Measurements from ENCODE around the gene CCDC171.

DNA sequence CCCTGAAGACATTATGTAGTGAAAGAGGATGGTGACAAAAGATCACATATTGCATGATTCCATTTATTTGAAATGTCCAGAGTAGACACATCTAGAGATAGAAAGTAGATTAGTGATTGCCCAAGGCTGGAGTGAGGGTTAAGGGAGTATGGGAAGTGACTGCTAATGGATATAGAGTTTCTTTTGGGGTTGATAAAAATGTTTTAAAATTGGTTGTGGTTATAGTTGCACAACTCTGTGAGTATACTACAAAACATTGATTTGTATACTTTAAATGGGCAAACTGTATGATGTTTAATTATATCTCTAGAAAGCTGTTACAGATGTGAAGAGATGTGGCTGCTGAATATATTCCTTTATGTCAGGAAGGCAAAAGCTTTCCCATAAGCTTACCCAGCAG is 202.8 kb downstream of the CCDC171 start:
- TF ChIP-seq EZH2phosphoT487 (IDR thresholded peaks at IDR 0.05; ENCODE audit: unreplicated experiment) (no peak), POLR2AphosphoS5 (IDR thresholded peaks at IDR 0.05; ENCODE audit: low read depth) (no peak), JUNB (IDR thresholded peaks at IDR 0.05; ENCODE audit: unreplicated experiment) (no peak), ZNF331 (CRISPR knock-in tag; IDR thresholded peaks at IDR 0.05; ENCODE audit: low read depth) (no peak), EZH2 (IDR thresholded peaks at IDR 0.05; ENCODE audit: low read depth, unreplicated experiment) (no peak), CREB1 (CRISPR knock-in tag; IDR thresholded peaks at IDR 0.05; ENCODE audit: low read depth) (no peak)
- TF ChIP-seq, protein P1, sequence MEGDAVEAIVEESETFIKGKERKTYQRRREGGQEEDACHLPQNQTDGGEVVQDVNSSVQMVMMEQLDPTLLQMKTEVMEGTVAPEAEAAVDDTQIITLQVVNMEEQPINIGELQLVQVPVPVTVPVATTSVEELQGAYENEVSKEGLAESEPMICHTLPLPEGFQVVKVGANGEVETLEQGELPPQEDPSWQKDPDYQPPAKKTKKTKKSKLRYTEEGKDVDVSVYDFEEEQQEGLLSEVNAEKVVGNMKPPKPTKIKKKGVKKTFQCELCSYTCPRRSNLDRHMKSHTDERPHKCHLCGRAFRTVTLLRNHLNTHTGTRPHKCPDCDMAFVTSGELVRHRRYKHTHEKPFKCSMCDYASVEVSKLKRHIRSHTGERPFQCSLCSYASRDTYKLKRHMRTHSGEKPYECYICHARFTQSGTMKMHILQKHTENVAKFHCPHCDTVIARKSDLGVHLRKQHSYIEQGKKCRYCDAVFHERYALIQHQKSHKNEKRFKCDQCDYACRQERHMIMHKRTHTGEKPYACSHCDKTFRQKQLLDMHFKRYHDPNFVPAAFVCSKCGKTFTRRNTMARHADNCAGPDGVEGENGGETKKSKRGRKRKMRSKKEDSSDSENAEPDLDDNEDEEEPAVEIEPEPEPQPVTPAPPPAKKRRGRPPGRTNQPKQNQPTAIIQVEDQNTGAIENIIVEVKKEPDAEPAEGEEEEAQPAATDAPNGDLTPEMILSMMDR (conservative IDR thresholded peaks at IDR 0.05; ENCODE audit: low read depth in 2 of 2): no peak
- TF ChIP-seq, protein P2, sequence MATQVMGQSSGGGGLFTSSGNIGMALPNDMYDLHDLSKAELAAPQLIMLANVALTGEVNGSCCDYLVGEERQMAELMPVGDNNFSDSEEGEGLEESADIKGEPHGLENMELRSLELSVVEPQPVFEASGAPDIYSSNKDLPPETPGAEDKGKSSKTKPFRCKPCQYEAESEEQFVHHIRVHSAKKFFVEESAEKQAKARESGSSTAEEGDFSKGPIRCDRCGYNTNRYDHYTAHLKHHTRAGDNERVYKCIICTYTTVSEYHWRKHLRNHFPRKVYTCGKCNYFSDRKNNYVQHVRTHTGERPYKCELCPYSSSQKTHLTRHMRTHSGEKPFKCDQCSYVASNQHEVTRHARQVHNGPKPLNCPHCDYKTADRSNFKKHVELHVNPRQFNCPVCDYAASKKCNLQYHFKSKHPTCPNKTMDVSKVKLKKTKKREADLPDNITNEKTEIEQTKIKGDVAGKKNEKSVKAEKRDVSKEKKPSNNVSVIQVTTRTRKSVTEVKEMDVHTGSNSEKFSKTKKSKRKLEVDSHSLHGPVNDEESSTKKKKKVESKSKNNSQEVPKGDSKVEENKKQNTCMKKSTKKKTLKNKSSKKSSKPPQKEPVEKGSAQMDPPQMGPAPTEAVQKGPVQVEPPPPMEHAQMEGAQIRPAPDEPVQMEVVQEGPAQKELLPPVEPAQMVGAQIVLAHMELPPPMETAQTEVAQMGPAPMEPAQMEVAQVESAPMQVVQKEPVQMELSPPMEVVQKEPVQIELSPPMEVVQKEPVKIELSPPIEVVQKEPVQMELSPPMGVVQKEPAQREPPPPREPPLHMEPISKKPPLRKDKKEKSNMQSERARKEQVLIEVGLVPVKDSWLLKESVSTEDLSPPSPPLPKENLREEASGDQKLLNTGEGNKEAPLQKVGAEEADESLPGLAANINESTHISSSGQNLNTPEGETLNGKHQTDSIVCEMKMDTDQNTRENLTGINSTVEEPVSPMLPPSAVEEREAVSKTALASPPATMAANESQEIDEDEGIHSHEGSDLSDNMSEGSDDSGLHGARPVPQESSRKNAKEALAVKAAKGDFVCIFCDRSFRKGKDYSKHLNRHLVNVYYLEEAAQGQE (IDR thresholded peaks at IDR 0.05; ENCODE audit: unreplicated experiment): no peak
- TF ChIP-seq, protein P3, sequence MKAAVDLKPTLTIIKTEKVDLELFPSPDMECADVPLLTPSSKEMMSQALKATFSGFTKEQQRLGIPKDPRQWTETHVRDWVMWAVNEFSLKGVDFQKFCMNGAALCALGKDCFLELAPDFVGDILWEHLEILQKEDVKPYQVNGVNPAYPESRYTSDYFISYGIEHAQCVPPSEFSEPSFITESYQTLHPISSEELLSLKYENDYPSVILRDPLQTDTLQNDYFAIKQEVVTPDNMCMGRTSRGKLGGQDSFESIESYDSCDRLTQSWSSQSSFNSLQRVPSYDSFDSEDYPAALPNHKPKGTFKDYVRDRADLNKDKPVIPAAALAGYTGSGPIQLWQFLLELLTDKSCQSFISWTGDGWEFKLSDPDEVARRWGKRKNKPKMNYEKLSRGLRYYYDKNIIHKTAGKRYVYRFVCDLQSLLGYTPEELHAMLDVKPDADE (IDR thresholded peaks at IDR 0.05): no peak

All from GM23338 (cell line).